ENCODE results near the gene TENM4. TPM values are rescaled to one million over a fixed set of nuclear protein-coding genes. Genes with fewer than 3 reads are reported as not detected.

Gene TENM4
- total and polyA plus RNA-seq, 4 donors = 0.02 to 0.33 (median 0.14) TPM

- 83% methylated on average over 5 of the region's 5 CpGs for WGBS
- no peak for DNase-seq (ENCODE audit: low spot score)
- H3K36me3 ChIP-seq (ENCODE audit: control insufficient read depth in 4 of 4, insufficient read depth in 3 of 4, low read depth in 1 of 4, low read length in 3 of 4) = no peaks in the 10 kb centered on the region
- no peak overlapping the region for H3K9ac ChIP-seq (ENCODE audit: low read depth in 1 of 2, low read length in 2 of 2)
- TF ChIP-seq TAF1 (conservative IDR thresholded peaks at IDR 0.05) (no peak), MAX (IDR thresholded peaks at IDR 0.05) (no peak), NR2F2 (IDR thresholded peaks at IDR 0.05) (no peak), JUND (IDR thresholded peaks at IDR 0.05) (no peak), FOXA1 (IDR thresholded peaks at IDR 0.05) (no peak), YY1 (IDR thresholded peaks at IDR 0.05) (no peak), EGR1 (IDR thresholded peaks at IDR 0.05; ENCODE audit: low read depth in 2 of 2) (no peak), REST (IDR thresholded peaks at IDR 0.05) (no peak), RAD21 (IDR thresholded peaks at IDR 0.05) (no peak), FOXA2 (IDR thresholded peaks at IDR 0.05) (no peak), ZBTB33 (IDR thresholded peaks at IDR 0.05) (no peak), SP1 (IDR thresholded peaks at IDR 0.05) (no peak), HNF4G (IDR thresholded peaks at IDR 0.05) (no peak), HNF4A (conservative IDR thresholded peaks at IDR 0.05) (no peak), RXRA (IDR thresholded peaks at IDR 0.05) (no peak), GABPA (IDR thresholded peaks at IDR 0.05 in 1 of 2, conservative IDR thresholded peaks at IDR 0.05 in 1 of 2) (no peak), ATF3 (IDR thresholded peaks at IDR 0.05) (no peak), CTCF (IDR thresholded peaks at IDR 0.05; ENCODE audit: low read depth, low read length, missing input control) (no peak)
- H3K9me3 ChIP-seq (ENCODE audit: control insufficient read depth in 4 of 4, low read length in 3 of 4) = no peaks in the 10 kb centered on the region
- no peak overlapping the region for H3K27ac ChIP-seq (ENCODE audit: low read depth in 1 of 2, low read length in 2 of 2)
- H3K4me3 ChIP-seq (ENCODE audit: low read depth in 1 of 3, low read length in 3 of 3) = no peak overlapping the region
- H3K27me3 ChIP-seq (ENCODE audit: control insufficient read depth in 4 of 4, insufficient read depth in 4 of 4, low read length in 3 of 4) = no peaks in the 10 kb centered on the region
- no peaks in the 10 kb centered on the region for H3K4me1 ChIP-seq (ENCODE audit: control insufficient read depth in 4 of 4, insufficient read depth in 4 of 4, low read length in 3 of 4)
Measured at GRCh38 chr11:78933350-78933749, 507.5 kb downstream of the TENM4 start.
